Amniotic epithelial cell (primary cell): ENCODE results near the gene SLC36A2.
"Not testable (repeated sequence)": the region's sequence is repeated elsewhere in the genome, so short reads cannot be mapped to it uniquely, and the experiment has no call there.

Experiments used
- DNase-seq: peaks from one replicate; pipeline ENCODE4 v3.0.0-alpha.2; 2010; ENCODE audit warnings: low read depth

The SLC36A2 gene

DNA sequence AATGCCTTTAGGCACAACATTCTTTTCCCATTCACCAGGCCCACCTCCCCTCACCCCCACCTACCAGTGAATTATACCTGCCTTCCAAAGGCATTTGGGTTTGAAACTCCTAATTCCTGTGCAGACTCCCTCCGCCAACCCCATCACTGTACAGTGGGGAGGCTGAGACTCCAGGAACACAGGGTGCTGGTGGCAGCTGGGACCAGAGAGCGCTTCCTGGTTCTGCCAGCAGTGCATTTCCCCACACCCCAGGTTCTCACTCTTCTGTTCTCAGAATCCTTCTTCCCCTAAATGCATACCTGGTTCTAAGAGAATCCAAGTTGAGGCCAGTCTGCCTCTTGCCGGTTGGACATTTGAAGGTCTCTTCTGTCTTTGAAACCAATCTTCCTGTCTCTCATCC lies 21.1 kb downstream of the SLC36A2 start:
- no peak for DNase-seq

DNA sequence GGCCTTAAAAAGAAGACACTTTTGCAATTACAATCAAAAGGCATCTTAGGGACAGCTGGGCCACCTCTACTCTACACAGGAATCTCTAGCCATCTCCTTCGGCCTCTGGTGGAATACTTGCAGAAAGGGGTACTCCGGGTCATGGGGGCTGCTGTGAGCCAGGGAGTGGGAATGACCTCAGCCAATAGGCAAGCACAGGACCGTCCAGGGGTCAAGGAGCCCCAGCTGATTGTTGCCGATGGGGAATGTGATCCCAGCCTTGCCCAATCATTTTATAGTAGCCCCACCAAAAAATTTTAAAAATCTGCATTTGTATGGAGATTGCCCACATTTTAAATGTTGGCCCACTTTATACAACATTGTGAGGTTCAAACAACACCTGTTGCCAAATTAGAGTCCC lies 26.9 kb downstream of the SLC36A2 start:
- DNase-seq: no peak

DNA sequence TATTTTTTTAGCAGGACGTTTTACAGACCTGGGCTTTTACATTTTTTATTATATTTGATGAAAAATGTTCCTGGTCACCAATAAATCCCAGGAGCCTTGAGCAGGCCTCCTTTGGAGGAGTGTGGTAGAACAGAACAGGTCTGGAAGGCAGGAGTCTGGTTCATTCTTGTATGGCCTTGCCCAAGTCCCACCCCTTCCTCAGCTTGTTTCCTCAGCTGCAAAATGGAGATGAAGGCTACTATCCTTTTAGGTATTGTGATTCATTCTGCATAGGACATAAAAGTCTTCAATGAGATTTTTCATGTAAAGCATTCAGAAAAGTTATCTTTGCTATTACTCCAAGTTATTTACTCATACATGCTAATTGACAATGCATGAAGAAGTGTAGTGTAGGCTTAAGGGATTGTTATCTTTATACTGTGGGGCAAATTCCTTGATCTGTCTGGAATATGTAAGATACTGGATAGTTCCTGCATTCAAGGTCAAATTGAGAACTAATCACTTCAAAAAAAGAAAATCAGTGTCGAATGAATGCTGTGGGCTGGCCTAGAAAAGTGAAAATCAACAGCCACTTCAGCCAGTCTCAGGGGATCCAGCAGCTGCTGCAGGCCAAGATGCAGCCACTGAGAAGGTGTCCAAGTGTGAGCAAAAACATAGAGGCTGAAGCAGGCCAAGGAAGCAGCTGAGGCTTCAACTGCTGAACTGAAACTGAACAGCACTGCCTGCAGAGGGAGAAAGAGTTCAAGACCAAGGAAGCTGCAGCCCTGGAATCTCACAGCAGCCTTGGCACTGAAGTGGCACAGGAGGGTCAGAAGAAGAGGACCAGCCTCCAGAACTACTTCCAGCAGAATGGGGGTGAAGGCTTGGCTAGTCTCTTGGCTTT lies 28.3 kb downstream of the SLC36A2 start:
- peak; percentile 22 for DNase-seq

DNA sequence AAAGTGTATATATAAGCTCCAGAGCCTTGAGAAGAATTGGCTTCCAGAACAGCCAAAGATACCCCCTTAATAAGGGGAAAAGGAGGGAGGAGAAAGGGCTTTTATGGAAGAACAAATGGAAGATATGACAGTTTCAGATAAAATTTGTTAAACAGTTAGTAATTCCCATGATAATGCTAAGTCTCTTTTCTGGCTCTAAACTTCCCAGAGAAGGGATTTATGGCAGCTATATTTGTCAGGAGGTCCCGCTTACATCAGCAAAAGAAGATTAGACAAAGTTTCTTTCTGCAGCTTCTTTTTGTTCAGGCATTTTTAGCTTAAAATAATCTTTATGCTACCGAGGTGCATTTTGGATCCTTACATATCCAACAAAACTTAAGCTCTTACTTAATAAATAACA lies 29.5 kb downstream of the SLC36A2 start:
- no peak for DNase-seq

DNA sequence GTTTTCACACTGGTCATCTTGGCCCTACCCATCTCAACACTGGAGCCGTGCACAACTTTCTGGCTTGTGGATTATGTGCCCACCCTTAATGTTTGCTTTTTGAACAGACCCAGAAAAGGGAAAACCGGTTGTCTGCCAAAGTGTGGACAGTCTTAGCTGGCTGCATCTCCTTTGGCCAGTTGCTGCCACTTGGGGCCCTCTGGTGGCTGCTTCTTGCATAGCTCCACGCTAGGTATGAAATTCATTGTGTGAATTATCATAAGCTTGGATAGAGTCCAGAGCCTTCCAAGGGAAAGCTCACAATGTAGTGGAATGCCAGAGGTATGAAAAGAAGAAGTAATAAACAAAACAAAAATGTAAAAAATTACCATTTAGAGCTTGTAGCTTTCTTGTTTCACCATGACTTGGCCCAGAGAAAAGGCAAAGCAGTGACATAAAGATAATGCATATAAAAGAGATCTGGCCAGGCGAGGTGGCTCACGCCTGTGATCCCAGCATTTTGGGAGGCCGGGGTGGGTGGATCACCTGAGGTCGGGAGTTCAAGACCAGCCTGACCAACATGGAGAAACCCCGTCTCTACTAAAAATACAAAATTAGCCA lies 31.3 kb downstream of the SLC36A2 start:
- DNase-seq: peak; percentile 66

DNA sequence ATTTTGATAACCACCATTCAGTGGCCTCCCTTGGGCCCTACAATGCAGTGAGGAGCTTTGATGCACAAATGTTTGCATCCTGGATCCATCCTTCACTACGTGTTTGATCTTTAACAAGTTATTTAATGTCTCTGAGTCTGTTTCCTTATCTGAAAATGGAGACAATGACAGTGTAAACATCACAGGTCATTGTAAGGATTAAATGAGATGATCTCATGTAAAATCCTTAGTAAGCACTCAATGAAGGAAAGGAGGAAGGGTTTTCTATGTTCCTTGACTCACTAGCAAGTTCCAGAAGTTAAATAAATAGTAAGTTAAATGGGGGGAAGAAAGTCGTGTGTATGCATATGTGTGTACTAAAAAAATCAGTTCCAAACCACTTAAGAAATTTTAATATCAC lies 34.0 kb downstream of the SLC36A2 start:
- no peak for DNase-seq

DNA sequence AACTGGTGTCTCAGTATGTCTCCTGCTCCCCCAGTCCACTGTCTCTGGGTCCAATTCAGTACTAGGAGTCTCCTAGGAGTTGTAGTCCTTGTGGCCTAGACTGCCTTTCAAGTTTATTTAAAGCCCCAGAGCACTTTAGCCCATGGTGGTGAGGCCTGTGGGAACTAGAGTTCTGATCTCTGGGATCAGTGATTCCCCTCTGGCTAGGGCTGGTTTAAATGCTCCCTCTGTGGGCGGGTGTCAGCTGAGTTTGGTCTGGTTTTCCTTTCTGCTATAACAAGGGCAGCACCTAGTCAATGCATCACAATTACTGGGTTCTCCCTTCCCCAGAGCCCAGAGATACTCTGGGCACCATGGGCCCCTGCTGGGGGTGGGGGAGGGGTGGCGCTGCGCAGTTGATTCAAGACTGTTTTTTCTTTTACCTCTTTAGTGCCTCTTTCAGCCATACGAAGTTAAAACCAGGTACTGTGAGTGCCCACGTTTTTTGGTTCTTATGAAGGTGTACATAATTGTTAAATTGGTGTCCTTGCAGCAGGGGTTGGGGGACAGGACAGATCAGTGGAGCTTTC lies 34.5 kb downstream of the SLC36A2 start:
- no peak for DNase-seq

DNA sequence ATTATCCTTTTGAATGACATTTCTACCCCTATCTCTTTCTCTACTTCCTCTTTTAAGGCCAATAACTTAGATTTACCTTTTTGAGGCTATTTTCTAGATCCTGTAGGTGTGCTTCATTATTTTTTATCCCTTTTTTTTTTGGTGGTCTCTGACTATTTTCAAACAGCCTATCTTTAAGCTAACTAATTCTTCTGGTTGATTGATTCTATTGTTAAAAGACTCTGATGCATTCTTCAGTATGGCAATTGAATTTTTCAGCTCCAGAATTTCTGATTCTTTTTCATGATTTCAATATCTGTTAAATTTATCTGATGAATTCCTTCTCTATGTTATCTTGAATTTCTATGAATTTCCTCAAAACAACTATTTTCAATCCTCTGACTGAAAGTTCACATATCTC lies 36.4 kb downstream of the SLC36A2 start:
- no peak for DNase-seq

DNA sequence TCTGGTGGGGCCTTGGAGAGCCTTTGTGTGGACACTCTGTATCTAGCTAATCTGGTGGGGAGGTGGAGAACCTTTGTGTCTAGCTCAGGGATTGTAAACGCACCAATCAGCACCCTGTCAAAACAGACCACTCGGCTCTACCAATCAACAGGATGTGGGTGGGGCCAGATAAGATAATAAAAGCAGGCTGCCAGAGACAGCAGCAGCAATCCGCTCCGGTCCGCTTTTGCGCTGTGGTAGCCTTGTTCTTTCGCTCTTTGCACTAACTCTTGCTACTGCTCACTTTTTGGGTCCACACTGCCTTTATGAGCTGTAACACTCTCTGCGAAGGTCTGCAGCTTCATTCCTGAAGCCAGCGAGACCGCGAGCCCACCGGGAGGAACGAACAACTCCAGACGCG lies 37.5 kb downstream of the SLC36A2 start:
- not testable (repeated sequence) for DNase-seq

DNA sequence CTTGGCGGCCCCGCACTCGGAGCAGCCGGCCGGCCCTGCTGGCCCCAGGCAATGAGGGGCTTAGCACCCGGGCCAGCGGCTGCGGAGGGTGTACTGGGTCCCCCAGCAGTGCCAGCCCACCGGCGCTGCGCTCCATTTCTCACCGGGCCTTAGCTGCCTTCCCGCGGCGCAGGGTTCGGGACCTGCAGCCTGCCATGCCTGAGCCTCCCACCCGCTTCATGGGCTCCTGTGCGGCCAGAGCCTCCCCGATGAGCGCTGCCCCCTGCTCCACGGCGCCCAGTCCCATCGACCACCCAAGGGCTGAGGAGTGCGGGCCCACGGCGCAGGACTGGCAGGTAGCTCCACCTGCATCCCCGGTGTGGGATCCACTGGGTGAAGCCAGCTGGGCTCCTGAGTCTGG lies 38.1 kb downstream of the SLC36A2 start:
- not testable (repeated sequence) for DNase-seq

DNA sequence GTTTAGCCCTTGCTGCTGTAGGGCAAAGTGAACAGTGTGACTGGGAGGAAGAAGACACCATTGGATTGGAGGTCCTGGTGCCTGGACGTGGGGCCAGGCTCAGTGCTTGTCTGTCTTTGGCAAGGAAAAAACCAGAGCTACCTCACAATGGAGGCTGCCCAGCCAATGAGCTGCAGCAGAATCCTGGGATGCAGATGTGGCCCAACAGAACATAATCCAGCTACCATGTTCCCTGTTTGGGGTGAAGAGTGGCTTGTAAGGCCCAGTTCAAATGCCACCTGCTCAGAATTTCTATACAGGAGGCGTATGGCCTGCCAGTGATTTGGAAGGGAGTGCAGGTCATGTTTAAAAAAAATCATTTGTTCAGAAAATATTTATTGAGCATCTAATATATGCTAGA lies 43.7 kb downstream of the SLC36A2 start, which contains the start of gene SLC36A3:
Gene SLC36A3, minus strand, starts transcription at position 101 of the 400 bp plus-strand sequence. CDS start 412 bp downstream, outside the sequence.
- DNase-seq: no peak

DNA sequence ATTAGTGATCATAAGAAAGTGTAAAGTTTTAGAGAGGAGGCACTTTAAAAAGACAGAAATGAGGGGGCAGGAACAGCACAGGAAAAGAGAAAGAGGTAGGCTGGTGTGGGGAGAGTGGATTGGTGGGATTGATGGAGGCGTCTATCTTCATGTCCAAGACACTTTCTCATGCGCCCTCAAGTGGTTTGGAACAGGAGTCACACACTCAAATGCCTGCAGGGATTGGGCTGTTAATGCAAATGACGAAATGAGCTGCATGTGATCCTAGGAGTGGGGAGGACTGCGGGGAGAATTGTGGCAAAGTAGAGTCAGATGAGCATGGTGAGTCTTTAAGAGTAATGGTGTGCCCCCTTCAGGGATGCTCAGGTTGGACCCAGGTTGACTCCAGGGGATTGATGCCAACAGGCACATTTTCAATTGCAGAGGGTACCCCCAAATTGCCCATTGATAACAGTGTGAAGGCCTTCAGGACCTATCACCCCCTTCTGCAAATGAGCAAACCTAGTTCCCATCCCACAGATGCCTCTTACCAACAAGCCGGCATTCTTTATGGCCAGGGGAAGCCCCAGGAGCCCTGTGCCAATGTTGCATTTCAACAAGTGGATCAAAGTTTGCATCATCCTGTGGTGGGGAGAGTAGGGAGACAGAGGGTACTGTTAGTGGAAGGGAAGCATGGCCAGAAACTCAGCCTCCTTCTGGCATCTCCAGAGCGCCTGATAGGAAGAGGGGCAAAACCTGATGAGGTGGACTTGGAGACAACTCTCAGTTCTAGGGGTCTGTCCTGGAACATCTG lies 49.1 kb downstream of the SLC36A2 start:
- peak; percentile 65 for DNase-seq

DNA sequence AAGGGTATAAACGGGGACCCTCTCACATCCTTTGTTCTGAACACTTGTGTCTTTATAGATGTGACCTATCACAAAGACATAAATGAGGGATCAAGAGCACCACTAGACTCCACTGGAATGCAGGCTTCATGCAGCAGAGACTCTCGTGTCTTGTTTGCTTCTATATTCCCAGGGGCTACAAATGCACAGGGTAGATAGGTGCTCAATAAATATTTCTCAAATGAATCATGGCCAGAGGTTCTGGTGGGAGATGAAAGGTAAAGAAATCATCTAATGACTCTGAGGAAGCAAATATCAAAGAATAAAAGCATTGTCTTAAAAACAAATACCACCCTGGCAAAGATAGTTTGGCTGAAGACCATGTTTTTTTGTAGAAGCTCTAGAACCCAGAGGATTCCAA lies 50.4 kb downstream of the SLC36A2 start:
- DNase-seq: no peak

DNA sequence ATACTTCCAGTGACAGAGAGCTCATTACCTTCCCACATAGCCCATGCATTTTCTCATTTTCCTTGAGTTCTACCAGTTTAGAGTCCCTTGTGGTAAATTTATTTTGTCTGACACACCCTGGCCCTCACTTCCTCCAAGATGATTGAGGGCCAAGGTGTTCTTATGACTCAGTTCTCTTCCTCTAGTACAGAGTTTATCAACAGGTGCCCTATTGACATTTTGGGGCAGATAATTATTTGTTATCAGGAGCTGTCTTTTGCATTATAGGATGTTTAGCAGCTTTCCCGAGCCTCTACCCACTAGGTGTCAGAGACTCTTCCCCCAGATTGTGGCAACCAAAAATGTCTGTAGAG lies 50.9 kb downstream of the SLC36A2 start:
- no peak for DNase-seq

DNA sequence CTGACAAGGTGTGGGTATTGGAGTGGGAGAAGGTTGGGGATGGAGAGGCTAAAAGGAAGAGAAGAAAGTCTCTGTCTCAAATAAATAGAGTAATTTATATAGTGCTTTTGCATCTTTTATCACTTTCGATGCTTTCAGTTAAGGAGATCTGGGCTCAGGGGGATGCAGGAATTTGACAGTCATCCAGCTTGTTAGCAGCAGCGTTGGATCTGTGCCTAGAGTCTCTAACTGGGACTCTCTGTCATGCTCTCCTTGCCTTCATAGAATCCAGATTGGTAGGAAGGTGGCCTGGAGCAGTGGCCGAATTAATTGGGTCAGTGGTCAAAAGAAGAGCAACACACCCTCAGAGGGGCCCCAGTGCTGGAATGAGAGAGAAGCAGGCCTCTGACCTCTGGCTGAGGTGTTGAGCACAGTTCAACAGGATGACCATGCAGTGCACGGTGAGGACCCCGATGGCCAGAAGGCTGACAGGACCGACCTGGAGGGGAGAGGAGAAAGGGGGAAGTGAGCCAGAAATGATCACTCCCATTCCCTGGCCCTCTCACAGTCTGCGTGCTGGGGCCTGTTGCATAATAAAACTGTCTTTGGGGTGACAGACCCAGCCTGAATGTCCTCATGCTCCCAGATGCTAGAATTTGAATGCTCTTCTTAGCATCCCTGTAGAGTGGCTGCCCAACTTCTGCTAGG lies 51.4 kb downstream of the SLC36A2 start:
- no peak for DNase-seq

DNA sequence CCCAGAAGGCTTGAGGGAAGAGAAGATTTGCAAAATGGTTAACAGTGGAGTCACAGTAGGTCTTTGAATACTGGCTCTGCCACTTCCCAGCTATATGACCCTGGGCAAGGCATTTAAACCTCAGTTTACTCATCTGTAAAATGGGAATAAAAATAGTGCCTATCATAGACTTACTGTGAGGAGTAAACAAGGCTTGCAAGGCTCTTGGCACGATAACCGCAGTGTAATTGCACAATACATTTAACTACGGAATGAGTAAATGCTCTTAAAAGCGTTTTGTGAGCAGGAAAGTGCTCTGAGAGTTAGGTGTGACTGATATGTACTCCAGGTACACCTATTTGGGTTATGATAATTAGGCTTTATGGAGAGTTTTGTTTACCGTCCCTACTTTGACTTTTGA lies 52.2 kb downstream of the SLC36A2 start:
- DNase-seq: peak; percentile 19

DNA sequence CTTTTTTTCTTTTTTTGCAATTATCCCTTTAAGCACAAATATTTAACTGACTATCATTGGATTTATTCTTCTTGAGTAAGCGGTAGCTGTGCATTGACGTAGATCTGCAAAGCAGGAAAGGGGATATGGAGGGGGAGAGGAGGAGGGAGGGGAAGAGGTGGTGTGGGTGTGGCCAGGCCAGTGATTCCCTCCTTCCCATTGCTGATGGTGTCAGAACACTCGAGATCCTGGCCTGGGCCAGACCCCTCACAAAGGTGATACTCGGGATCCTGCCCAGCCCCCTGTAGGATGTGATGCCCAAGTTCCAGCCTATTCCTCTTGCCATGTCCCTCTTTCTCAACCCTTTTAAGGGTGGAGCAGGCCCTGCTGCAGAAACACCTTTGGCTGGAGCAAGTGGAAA lies 53.7 kb downstream of the SLC36A2 start:
- DNase-seq: no peak

DNA sequence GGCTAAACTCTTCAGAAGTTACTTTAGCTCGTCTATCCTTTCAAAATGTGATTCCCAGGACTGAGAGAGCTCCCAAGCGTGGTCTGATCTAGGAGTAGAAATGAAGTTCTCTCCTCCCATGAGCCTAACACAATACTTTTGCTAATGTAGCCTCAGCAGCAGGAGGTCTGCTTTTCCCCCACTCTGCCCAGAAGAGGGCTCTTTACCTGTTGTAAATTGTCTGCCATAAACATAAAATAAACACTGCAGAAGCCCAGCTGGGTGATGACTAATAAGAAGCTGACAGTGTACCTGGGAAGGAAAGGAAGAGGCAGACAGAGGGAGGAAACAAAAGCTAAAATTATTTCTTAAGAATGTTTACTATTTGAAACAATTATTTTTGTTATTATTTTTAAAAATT lies 59.2 kb downstream of the SLC36A2 start:
- DNase-seq: no peak

DNA sequence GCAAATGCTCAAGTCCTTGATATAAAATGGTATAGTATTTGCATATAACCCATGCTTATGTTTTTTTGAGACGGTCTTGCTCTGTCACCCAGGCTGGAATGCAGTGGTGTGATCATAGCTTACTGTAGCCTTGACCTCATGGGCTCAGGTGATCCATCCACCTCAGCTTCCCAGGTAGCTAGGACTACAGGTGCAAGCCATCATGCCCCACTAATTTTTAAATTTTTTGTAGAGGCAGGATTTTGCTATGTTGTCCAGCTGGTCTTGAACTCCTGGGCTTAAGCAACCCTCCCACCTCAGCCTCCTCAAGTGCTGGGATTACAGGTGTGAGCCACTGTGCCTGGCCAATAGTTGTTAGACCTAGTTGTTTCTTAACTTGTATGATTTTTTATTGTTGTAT lies 61.1 kb downstream of the SLC36A2 start:
- no peak for DNase-seq

DNA sequence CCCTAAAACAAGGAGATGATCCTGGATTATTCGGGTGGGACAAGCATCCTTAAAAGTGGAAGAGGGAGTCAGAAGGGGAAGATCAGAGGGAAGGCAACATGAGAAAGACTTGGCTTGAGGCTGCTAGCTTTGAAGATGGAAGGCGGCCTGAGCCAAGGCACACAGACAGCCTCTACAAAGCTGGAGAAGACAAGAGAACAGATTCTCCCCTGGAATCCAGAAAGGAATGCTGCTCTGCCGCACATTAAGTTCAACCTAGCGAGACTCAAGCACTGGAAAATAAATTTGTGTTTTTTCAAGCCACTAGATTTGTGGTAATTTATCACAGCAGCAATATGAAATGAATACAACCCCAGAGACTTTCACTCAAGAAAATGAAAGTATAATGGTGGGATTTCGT lies 61.7 kb downstream of the SLC36A2 start:
- no peak for DNase-seq

DNA sequence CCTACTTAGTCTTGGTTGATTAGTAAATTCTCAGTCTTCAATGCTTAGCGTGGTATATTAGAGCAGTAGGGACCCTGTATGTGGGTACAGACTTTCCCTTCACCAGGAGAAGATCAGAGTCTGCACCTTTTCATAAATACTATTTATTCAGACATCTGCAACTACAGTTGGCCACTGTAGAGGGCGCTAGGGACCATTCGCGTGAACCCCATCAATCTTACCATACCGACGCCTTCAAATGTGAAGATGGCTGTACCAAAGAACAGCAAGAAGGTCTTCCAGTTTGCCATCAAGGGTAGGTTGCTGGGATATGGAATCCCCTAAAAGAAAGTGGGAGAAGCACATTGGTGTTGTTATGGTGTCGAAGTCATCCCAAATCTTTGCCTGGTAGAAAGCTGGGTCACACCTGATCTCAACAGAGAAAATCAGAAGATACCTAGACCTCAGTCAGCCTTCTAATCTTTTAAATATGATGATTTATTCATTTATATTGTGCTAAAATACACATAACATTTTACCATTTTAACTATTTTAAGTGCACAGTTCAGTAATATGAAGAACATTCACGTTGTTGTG lies 62.9 kb downstream of the SLC36A2 start:
- DNase-seq: no peak
